Activated T-helper 17 cell treated with anti-CD3 and anti-CD28 coated beads, Interleukin-2, amount 50 U/mL, for 72 hours (primary cell): ENCODE results near the gene ZNF641. TPM values are rescaled to one million over a fixed set of nuclear protein-coding genes. Genes with fewer than 3 reads are reported as not detected.
A peak's percentile ranks its signal among the peaks of the same experiment; 100 is the strongest.

Source experiments
- ATAC-seq: fragments of 150-1000 bp; cut with Tn5 transposase; replicated peaks from 2 replicates; pipeline ENCODE4 v1.10.0; 2021; ENCODE audit warnings: mild to moderate bottlenecking, moderate library complexity
- H3K27ac Mint-ChIP-seq: one replicate; pipeline ENCODE4 v1.8.0; 2022; ENCODE audit warnings: mixed read lengths
- H3K27me3 Mint-ChIP-seq: one replicate; pipeline ENCODE4 v1.8.0; 2022; ENCODE audit warnings: mixed read lengths
- H3K36me3 Mint-ChIP-seq: one replicate; pipeline ENCODE4 v1.8.0; 2022; ENCODE audit warnings: low read depth, mild to moderate bottlenecking, mixed read lengths
- H3K4me1 Mint-ChIP-seq: one replicate; pipeline ENCODE4 v1.8.0; 2022; ENCODE audit warnings: mixed read lengths
- H3K4me3 Mint-ChIP-seq: one replicate; pipeline ENCODE4 v1.8.0; 2022; ENCODE audit warnings: mild to moderate bottlenecking, mixed read lengths
- H3K9me3 Mint-ChIP-seq: one replicate; pipeline ENCODE4 v1.8.0; 2022; ENCODE audit warnings: mixed read lengths
- total RNA-seq, 2 donors: library from RNA; stranded (reverse); gene quantifications; one replicate each; pipeline ENCODE4 v1.2.3, GENCODE V29; 2022

Gene ZNF641
- total RNA-seq, 2 donors from 2014 or later: 7.6 to 14.9 TPM

GRCh38 chr12:48302161-48302911, 48.4 kb downstream of the ZNF641 start:
- Mint-ChIP-seq H3K27ac (no peak overlapping the region), H3K4me3 (no peak overlapping the region), H3K27me3 (peaks cover 2% of the 10 kb centered on the region), H3K9me3 (no peaks in the 10 kb centered on the region), H3K36me3 (no peaks in the 10 kb centered on the region), H3K4me1 (no peaks in the 10 kb centered on the region)
- ATAC-seq: no peak

DNA sequence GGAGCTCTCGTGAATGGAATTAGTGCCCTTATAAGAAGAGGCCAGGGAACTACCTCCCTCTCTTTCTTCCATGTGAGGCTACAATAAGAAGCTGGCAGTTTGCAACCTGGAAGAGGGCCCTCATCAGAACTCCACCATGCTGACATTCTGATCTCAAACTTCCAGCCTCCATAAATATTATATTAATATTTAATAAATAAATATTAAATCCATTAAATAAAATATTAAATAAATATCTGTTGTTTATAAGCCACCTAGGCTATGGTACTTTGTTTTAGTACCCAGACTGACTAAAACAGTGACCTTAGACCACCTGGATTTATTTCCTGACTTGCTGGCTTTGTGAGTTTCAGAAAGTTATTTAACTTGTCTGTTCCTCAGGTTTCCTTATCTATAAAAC, 49.9 kb downstream of the ZNF641 start:
- no peak overlapping the region for H3K27ac Mint-ChIP-seq
- H3K4me1 Mint-ChIP-seq: peaks cover 6% of the 10 kb centered on the region
- no peaks in the 10 kb centered on the region for H3K36me3 Mint-ChIP-seq
- H3K9me3 Mint-ChIP-seq: no peaks in the 10 kb centered on the region
- ATAC-seq: no peak
- no peak overlapping the region for H3K4me3 Mint-ChIP-seq
- H3K27me3 Mint-ChIP-seq: peaks cover 5% of the 10 kb centered on the region

DNA sequence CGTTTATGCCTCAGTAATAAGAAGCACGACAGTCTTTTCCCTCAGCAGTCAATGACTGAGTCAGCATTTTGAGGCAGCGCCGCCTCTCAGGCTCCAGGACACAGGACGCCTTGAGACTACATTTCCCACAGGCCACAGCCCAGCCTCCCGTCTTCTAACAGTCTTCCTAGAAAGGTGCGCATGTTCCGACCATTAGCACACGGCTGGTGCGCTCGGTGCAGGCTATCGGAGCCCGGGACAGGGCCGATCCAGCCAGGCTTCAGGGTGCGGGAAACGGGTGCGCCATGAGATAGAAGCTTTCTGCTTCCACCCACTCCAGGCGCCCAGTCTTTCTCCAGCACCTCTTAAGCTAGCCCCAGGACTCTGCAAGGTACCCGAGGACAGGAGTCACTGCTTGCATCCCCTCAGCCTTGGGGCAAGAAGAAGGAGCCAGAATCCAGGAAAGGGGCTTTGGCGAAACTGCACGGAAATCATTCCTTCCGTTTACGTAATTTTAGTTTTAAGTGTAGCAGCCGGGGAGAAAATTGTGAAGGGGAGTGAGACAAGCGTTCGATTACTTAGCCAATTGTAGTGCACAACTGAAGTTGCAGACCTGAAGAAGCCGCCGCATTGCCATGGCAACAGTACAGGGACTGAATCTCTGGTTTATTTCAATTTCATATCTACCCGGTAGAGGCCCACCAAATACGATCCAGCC, 54.0 kb downstream of the ZNF641 start:
- Mint-ChIP-seq H3K36me3 (no peaks in the 10 kb centered on the region), H3K27ac (peak overlapping the region; percentile 39), H3K4me3 (peak overlapping the region; percentile 78), H3K27me3 (peaks cover 5% of the 10 kb centered on the region), H3K4me1 (peaks cover 10% of the 10 kb centered on the region), H3K9me3 (no peaks in the 10 kb centered on the region)
- peak; percentile 82 for ATAC-seq

- Mint-ChIP-seq H3K27me3 (peaks cover 5% of the 10 kb centered on the region), H3K4me3 (no peak overlapping the region), H3K9me3 (no peaks in the 10 kb centered on the region), H3K27ac (no peak overlapping the region), H3K4me1 (peaks cover 10% of the 10 kb centered on the region), H3K36me3 (no peaks in the 10 kb centered on the region)
- no peak for ATAC-seq
These were observed 58.7 kb downstream of the ZNF641 start for GRCh38 chr12:48292040-48292439.

GRCh38 chr12:48291511-48291910, 59.2 kb downstream of the ZNF641 start:
- no peaks in the 10 kb centered on the region for H3K36me3 Mint-ChIP-seq
- H3K27me3 Mint-ChIP-seq: peaks cover 4% of the 10 kb centered on the region
- no peak overlapping the region for H3K4me3 Mint-ChIP-seq
- no peak overlapping the region for H3K27ac Mint-ChIP-seq
- no peaks in the 10 kb centered on the region for H3K9me3 Mint-ChIP-seq
- peaks cover 8% of the 10 kb centered on the region for H3K4me1 Mint-ChIP-seq
- ATAC-seq: no peak

- H3K4me3 Mint-ChIP-seq: no peak overlapping the region
- H3K27me3 Mint-ChIP-seq: peaks cover 3% of the 10 kb centered on the region
- H3K9me3 Mint-ChIP-seq: peaks cover 10% of the 10 kb centered on the region
- no peaks in the 10 kb centered on the region for H3K36me3 Mint-ChIP-seq
- no peak for ATAC-seq
- H3K27ac Mint-ChIP-seq: no peak overlapping the region
- peaks cover 11% of the 10 kb centered on the region for H3K4me1 Mint-ChIP-seq
These were observed 62.1 kb downstream of the ZNF641 start for GRCh38 chr12:48288387-48289268.

Other genes with a start within 250 kb of the ZNF641 start
- 10 to 100 TPM; 37.5 to 42.3 TPM for gene SENP1, start 244.8 kb downstream of the ZNF641 start, total RNA-seq
- 10 to 100 TPM; 57.3 to 83.3 TPM for gene PFKM, start 231.6 kb downstream of the ZNF641 start, total RNA-seq
- gene ASB8, start 193.4 kb downstream of the ZNF641 start, total RNA-seq: 10 to 100 TPM; 22.6 to 35.7 TPM
- gene CCDC184, start 167.3 kb downstream of the ZNF641 start, total RNA-seq: under 1 TPM; 0.67 to 0.69 TPM
- not detected for gene OR10AD1, start 147.6 kb downstream of the ZNF641 start, total RNA-seq
- not detected for gene ANP32D, start 121.6 kb upstream of the ZNF641 start, total RNA-seq
- not detected for gene C12orf54, start 131.6 kb upstream of the ZNF641 start, total RNA-seq
- gene OR8S1, start 174.7 kb upstream of the ZNF641 start, total RNA-seq: not detected
- gene LALBA, start 219.1 kb upstream of the ZNF641 start, total RNA-seq: not detected